Stimulated activated naive CD4-positive, alpha-beta T cell (primary cell): ENCODE results near the gene UGT1A3.
"Not testable (repeated sequence)": the region's sequence is repeated elsewhere in the genome, so short reads cannot be mapped to it uniquely, and the experiment has no call there.

Experiments used
- DNase-seq, 6 experiments: peaks; one replicate each; lab custom pipeline; 2025; lab: John Stamatoyannopoulos, UW

UGT1A3 gene

DNA sequence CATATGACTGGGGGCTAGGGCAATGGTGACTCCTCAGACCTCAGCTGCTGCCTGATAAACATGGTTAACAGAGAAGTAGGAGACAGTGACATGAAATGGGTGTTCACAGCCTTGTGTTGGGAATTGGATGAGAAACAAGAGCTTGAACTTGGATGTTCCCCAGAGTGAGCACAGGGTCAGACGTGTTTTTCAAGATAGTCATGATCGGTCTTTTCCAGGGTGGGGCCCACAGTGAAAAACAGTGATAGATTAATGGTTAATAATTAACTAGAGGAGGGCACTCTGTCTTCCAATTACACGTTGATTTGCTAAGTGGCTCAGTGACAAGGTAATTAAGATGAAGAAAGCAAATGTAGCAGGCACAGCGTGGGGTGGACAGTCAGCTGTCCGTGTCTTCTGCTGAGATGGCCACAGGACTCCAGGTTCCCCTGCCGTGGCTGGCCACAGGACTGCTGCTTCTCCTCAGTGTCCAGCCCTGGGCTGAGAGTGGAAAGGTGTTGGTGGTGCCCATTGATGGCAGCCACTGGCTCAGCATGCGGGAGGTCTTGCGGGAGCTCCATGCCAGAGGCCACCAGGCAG is at the start of gene UGT1A3:
TSS of gene UGT1A3 (plus strand) at position 320 of the 579 bp plus-strand sequence. CDS start at position 405, 85 bp downstream.
- DNase-seq: no peak

DNA sequence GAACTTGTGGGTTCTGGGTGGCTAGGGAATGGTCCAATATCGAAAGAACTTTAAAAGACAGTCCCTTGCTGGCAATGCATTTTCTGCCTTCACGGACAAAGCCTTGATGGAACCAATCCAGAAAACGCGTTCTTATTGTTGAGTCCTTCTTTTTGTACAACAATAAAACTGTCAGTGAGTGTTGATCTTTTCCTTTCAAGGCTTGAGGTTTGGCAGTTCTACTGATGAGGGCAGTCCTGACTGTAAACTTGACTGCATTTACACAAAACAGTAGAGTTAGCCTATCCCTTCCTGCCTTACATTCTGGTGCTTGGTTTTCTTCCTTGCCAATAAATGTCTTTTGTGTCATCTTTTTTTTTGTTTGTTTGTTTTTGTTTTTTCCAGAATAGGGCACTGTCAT is 49.6 kb upstream of the UGT1A3 start:
- no peak for DNase-seq

DNA sequence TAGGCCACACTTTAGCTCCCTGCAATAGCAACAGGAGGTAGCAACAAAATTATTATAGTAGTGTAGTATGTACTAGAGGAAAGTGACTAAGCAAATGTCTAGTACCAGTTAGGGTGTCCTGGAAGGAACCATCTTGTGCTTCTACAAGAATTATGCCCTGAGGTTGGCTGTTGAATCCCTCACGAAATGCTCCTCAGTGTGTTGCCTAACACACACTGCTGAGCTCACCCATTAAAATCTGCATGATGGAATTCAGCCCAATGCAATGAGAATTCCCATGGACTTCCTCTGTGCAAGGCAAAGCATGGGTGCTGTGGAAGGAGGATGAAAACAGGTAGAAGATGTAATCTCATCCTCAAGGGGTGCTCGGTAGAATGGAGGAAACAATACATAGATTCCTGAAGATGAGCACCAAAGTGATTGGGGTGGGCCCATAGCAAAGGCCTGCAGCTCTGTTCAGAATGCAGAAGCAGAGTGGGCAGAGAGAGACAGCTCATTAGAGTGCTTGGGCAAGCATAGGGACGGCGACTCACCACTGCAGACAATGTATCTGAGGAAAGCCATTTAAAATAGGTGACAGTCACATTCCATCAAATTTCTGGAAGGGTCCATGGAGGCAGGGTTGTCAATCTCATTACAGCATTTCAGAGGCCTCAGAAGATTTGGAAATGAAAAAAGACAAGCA is 48.3 kb upstream of the UGT1A3 start:
- no peak for DNase-seq

DNA sequence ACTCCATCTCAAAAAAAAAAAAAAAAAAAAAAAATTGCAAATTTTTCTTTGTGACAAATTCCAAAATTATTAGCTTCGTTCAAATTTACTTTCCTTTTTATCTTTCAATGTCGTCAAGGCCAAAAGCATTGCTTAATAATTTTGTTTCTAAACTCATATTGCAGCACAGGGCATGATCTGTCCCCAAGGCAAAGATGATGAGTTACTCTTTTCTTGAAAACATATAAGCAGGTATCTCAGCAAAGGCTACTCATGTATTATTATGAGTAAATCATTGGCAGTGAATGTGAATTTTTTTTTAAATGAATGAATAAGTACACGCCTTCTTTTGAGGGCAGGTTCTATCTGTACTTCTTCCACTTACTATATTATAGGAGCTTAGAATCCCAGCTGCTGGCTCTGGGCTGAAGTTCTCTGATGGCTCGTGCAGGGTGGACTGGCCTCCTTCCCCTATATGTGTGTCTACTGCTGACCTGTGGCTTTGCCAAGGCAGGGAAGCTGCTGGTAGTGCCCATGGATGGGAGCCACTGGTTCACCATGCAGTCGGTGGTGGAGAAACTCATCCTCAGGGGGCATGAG is 47.2 kb upstream of the UGT1A3 start, which contains the start of gene UGT1A7:
TSS of gene UGT1A7 (plus strand) at position 381 of the 579 bp plus-strand sequence. CDS start at position 418, 37 bp downstream.
- DNase-seq: no peak

GRCh38 chr2:233684640-233685039 is 44.2 kb upstream of the UGT1A3 start:
- DNase-seq: no peak

- DNase-seq: no peak
Observed at GRCh38 chr2:233686928-233687327, 41.9 kb upstream of the UGT1A3 start.

GRCh38 chr2:233688341-233688740 is 40.5 kb upstream of the UGT1A3 start:
- DNase-seq: no peak

GRCh38 chr2:233689031-233689430 is 39.8 kb upstream of the UGT1A3 start:
- DNase-seq: no peak

DNA sequence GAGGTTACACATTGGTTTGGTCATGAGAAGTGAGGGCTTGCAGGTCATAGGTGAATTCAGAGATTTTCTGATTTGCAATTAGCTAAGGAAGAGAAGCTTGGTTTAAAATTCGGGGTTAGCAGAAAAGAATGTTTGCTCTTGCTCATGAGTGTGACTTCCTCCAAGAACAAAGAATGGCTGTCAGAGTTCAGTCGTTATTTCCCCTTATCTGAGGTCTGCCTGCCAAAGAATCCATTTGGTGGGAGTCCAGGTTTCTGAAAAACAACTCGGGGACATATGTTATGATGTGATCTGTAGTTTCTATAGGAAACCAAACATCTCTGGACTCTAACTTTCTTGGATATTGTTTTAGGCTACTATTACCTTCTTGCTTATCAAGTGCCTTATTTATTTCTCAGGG is 39.3 kb upstream of the UGT1A3 start:
- no peak for DNase-seq

DNA sequence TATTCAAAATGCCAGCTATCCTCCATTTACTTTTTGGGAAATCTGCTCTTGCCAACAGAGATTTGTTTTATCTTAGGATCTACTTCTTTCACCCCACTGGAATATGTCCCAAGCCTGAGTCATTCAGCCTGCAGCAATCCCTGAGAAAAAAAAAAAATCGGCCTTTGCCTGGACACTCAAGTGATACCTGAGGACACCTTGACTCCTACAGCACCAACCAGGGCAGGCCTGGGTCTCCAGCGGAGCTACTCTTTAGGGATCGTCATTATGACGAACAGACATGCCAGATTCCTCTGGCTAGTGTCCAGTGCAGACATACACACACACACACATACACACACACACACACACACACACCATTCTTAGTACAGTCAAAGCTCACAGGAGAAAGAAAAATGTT is 38.4 kb upstream of the UGT1A3 start:
- DNase-seq: no peak

DNA sequence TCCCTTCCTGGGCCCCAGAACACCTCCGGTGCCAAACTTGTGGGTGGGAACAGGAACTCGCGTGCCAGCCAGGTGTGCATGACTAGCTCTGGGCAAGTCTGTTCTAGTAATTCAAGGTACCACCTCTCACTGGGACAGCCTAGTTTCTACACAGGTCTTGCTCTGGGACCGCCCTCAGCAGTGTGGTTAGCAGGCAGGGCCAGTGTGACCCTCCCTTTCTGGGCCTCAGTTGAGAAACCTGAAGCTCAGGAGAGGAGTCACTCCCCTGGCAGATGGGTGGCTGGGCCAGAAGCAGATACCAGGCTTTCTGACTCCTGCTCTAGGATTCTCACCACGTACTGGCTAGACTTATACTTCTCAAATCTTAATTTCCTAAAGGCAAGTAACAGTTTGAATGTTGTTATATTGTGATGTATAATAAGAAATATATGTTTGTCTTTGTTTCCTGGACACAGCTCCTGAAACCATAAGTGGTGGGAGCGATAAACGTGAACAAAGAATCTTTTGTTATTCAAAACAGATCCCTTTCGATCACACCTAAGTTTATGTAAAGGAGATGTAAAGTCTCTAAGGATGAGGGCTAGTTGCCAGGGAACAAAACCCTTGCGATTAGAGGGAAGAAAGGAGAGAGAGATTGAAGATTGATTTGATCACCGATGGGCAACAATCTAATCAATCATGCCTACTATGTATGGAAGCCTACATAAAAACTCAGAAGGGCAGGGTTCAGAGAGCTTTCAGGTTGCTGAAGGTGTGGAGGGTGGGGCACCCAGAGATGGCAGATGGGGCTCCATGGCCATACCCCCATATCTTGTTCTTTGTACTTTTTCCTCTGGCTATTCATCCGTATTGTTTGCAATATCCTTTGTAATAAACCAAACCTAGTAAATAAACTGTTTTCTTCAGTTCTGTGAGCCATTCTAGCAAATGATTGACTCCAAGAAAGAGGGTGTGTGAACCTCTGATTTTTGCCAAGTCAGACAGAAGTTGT is 37.1 kb upstream of the UGT1A3 start:
- no peak for DNase-seq

DNA sequence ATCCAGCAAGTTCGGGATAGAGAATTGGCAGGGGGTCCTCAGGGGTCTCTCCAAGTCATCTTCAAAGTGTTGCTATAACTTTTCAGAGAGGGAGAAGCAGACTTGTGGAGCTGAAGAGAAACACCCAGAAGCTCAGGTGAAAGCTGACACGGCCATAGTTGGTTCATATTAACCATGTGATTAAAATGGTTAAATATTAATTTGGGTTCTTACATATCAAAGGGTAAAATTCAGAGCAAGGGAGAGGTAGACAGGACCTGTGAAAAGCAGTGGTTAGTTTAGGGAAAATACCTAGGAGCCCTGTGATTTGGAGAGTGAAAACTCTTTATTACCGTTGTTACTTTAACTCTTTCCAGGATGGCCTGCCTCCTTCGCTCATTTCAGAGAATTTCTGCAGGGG is 36.2 kb upstream of the UGT1A3 start, which contains the start of gene UGT1A6:
TSS of gene UGT1A6 (plus strand) at position 243 of the 400 bp plus-strand sequence. CDS start at position 358, 115 bp downstream.
- DNase-seq: no peak

DNA sequence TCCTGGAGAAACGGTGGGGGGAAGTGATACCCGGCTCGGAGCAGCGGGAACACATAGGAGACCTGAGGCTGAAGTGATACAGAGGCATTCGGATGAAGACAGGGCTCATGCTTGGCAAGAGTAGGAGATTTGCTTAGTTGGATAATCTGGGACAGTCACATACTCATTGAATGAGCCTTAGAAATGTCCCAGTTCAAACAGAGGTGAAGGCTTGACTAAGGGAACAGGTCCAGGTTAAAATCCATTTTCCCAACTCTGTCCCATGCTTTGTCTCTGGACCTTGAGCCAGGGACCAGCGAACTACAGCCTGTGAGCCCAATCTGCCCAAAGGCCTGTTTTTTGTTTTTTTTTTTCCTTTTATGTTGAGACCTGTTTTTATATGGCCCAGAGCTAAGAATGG is 34.9 kb upstream of the UGT1A3 start:
- DNase-seq: no peak

GRCh38 chr2:233698740-233699139 is 30.1 kb upstream of the UGT1A3 start:
- no peak for DNase-seq

DNA sequence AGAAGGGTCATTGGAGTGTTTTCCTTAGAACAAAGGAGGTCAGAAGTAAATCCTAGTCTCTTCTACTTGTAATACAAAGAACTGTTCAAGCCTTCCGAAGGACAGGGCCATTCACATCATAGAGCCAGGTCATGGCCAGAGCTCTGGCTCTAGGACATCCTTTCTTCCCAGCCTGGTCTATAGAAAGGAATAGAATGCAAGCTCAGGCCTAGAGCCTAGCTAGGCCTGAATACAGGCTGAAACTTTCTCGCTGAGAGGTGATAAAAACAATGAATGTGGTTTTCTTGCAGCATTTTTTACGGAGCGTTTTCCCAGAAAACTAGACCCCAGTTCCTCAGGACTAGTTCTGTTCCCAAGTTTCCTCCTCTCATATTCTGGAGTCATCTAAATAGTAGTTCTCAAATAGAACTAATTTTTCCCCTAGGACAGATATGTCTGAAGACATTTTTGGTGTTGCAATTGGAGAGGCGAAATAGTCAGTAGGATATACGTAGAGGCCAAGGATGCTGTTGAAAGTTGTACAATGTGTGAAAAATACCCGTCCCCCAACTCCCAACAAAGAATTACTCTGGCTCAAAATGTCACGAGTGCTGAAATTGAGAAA is 29.3 kb upstream of the UGT1A3 start:
- DNase-seq: no peak

DNA sequence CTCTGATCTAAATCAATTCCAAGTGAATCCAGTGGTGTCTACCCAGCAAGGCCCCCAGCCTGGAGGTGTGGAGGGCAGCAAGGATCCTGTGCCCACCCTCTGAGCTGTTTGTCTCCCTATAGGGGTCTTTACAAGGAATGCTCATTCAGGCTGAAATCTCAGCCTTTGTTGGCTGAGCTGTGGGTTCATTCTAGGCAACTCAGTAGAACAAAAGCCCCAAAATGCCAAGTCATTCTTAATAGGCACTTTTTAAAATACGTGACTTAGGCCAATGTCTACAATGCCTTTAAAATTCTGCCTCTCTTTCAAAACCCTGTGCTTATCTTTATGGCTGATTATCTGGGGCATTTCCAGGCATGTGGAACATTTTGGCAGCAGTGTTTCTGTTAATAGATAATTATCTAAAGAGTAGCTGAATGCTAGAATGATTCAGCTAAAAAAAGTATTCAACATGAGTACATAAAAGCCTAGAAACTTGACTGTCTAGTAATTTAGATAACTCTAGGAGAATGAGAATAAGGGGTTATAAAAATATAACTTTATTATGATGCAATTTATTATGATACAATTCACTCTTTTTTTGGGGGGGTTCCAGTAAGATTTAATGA is 28.7 kb upstream of the UGT1A3 start:
- no peak for DNase-seq

- not testable (repeated sequence) for DNase-seq
Observed at GRCh38 chr2:233700842-233701241, 28.0 kb upstream of the UGT1A3 start.

GRCh38 chr2:233702238-233702637 is 26.6 kb upstream of the UGT1A3 start:
- no peak for DNase-seq

DNA sequence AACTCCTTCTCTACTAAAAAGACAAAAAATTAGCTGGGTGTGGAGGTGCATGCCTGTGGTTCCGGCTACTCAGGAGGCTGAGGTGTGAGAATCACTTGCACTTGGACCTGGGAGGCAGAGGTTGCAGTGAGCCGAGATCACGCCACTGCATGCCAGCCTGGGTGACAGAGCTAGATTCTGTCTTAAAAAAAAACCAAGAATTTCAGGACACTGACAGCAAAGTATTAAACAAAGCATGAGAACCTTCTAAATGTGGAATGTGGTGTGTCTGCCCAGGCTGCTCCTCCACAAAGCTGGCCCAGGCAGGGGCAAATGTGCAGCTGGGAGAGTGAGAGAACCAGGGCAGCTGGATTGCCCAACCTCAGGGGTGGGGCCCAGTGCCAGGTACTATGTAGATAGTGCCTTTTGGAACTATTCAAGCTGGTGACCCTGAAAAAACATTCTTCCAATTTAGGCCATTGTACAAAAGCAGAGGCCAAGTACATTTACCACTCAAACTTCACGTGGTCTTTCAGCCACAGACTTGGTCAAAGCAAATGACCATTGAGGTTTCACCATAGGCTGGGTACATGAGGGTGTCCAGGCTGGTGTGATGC is 22.8 kb upstream of the UGT1A3 start:
- DNase-seq: no peak

DNA sequence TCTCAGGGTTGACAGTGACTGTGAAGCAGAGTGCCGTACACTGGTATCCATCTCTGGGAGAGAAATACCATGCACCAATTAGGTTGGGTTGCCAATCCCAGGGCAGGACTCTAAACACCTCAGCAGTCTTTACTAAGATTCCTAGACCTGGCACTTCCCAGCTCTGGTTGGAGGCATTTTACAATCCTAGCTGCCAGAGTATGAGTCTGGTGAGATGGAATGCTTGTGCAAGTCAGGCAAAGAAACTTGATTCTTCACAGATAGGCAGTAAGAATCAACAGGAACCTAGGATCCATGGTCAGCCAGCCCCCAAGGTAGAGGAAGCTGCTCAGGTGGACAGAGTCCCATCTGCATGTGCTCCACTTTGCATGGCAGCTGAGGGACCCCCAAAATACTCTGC is 22.1 kb upstream of the UGT1A3 start:
- DNase-seq: no peak
